ENCODE measurements around the gene CCL13. TPM values are rescaled to one million over a fixed set of nuclear protein-coding genes. Genes with fewer than 3 reads are reported as not detected.
A peak's percentile ranks its signal among the peaks of the same experiment; 100 is the strongest.

The CCL13 gene
- total and polyA plus RNA-seq, 2 of the 8 experiments (the other 6 are each of a cell fraction or from before 2014, with no cell fraction given) = not detected

DNA sequence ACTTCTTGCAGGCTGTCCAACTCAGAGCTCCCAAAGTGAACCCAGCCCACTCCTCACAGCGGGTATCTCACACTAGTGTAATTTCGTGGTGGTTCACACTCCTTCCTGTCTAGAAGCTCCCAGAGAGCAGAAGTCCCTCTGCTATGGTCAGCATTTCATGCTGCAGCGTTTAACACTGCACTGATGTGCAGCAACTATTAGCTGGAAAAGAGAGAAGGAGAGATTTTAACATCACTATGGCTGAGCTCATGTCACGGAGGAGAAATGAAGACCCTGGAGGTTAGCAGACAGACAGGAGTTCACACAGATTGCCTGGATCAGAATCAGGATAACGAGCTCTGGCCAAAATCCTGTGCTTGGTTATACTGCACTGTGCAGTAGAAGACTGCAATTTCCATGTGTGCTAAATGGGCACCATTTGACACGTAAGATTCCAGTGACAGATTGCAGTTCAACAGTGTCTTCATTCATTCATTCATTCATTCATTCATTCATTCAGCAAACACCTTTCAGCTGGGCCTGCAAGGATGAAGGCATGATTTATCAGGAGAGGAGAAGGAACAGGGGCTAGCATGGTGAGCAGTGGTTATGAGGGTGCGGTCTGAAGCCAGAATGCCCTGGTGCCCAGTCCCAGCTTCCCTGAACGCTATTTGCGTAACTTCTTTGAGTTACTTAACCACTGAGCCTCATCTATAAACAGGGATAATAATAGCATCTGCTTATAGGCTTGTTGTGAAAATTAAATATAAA lies 12.1 kb downstream of the CCL13 start:
- Histone ChIP-seq H3K18ac (ENCODE audit: extremely low read depth, low read length) (no peak overlapping the region), H3K4me3 (ENCODE audit: extremely low read depth in 1 of 4, insufficient read depth in 2 of 4, low read depth in 3 of 4, low read length in 4 of 4) (no peak overlapping the region), H3K9me3 (ENCODE audit: insufficient read depth in 2 of 2, low read depth in 1 of 2, low read length in 1 of 2) (no peaks in the 10 kb centered on the region), H3K9ac (replicated peaks in 1 of 4; ENCODE audit: extremely low read depth in 1 of 4, low read depth in 3 of 4, low read length in 3 of 4) (no peak overlapping the region), H3K56ac (replicated peaks; ENCODE audit: insufficient read length, low read depth, low read length) (no peak overlapping the region), H3K4ac (replicated peaks; ENCODE audit: insufficient read length, low read depth, low read length) (no peak overlapping the region), H4K5ac (ENCODE audit: insufficient read length, low read depth, low read length) (no peak overlapping the region), H3K4me1 (replicated peaks in 1 of 4; ENCODE audit: control insufficient read depth in 3 of 4, insufficient read depth in 4 of 4, low read length in 3 of 4) (no peaks in the 10 kb centered on the region), H2BK15ac (ENCODE audit: low read length) (no peak overlapping the region), H2BK120ac (replicated peaks; ENCODE audit: low read depth, low read length) (no peak overlapping the region), H3K14ac (ENCODE audit: insufficient read length) (no peak overlapping the region), H2BK12ac (ENCODE audit: low read depth, low read length) (no peak overlapping the region), H3K79me2 (ENCODE audit: control insufficient read depth in 1 of 2, insufficient read depth in 2 of 2, low read length in 2 of 2) (no peaks in the 10 kb centered on the region), H2AK5ac (ENCODE audit: low read depth, low read length) (no peak overlapping the region), H2BK20ac (ENCODE audit: low read length) (no peak overlapping the region), H3K23me2 (ENCODE audit: low read depth, low read length) (no peaks in the 10 kb centered on the region), H3K23ac (ENCODE audit: insufficient read length) (no peak overlapping the region), H3K36me3 (ENCODE audit: control insufficient read depth in 2 of 4, insufficient read depth in 4 of 4, low read length in 3 of 4) (no peaks in the 10 kb centered on the region), H3K27ac (ENCODE audit: low read depth, low read length) (no peak overlapping the region), H3K79me1 (ENCODE audit: low read depth, low read length) (no peaks in the 10 kb centered on the region), H3K27me3 (replicated peaks in 1 of 4; ENCODE audit: control insufficient read depth in 3 of 4, extremely low read depth in 1 of 4, insufficient read depth in 3 of 4, low read length in 3 of 4) (no peaks in the 10 kb centered on the region), H4K91ac (replicated peaks; ENCODE audit: insufficient read length, low read length) (no peak overlapping the region), H2BK5ac (ENCODE audit: low read depth, low read length) (no peak overlapping the region), H4K8ac (ENCODE audit: extremely low read depth, insufficient read depth, low read length) (no peak overlapping the region), H3K4me2 (ENCODE audit: insufficient read depth in 1 of 2, low read depth in 2 of 2, low read length in 2 of 2) (no peak overlapping the region), H4K20me1 (replicated peaks in 1 of 2; ENCODE audit: control insufficient read depth in 1 of 2, insufficient read depth in 2 of 2, low read length in 2 of 2) (no peaks in the 10 kb centered on the region), H2AFZ (ENCODE audit: low read length) (no peak overlapping the region)
- ChIA-PET CTCF (ENCODE audit: partially characterized antibody) (interaction anchor here (0.6 to 2.8 kb wide), 8 partner anchors 8 to 410 kb away, joined by 3 to 15 read pairs (median 4); partner anchors contain the start of gene CCL13), POLR2A (ENCODE audit: partially characterized antibody) (interaction anchor here (1.2 kb wide), 1 partner anchor 211 kb away, joined by 5 read pairs; no protein-coding TSS in a partner anchor)
- 87% methylated on average over 9 of the region's 9 CpGs; no CpG with 5 or more reads in 1 of the 2 experiments for WGBS, 2 experiments (ENCODE audit: extremely low coverage in 1 of 2, insufficient coverage in 1 of 2, insufficient read length in 1 of 2, insufficient replicate concordance in 2 of 2, low coverage in 1 of 2, low lambda C conversion rate in 2 of 2, missing lambda C conversion rate in 1 of 2)
- peak in 1 of 2 experiments; percentile 30 for DNase-seq (ENCODE audit: low read depth in 1 of 2, low spot score in 2 of 2)
- TF ChIP-seq, protein P1, sequence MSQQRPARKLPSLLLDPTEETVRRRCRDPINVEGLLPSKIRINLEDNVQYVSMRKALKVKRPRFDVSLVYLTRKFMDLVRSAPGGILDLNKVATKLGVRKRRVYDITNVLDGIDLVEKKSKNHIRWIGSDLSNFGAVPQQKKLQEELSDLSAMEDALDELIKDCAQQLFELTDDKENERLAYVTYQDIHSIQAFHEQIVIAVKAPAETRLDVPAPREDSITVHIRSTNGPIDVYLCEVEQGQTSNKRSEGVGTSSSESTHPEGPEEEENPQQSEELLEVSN (IDR thresholded peaks at IDR 0.05) = no peak
- TF ChIP-seq RAD21 (IDR thresholded peaks at IDR 0.05 in 1 of 2, conservative IDR thresholded peaks at IDR 0.05 in 1 of 2; ENCODE audit: low read depth in 2 of 2, low read length in 2 of 2) (no peak), HDAC2 (IDR thresholded peaks at IDR 0.05; ENCODE audit: borderline replicate concordance in 1 of 2, low read depth in 2 of 2, low read length in 2 of 2) (no peak)
- no peak for FAIRE-seq
